Neutrophil (primary cell): ENCODE data around the gene GRID2.

Experiments
- H3K27ac ChIP-seq: fragments of 200-600 bp; sonication (generic); 2 replicates; pipeline ENCODE4 v1.5.1; 2016; ENCODE audit warnings: mild to moderate bottlenecking, moderate library complexity
- H3K27me3 ChIP-seq: fragments of 200-600 bp; sonication (generic); 2 replicates; pipeline ENCODE4 v1.6.0; 2016; ENCODE audit warnings: mild to moderate bottlenecking
- H3K36me3 ChIP-seq: fragments of 200-600 bp; sonication (generic); 2 replicates; pipeline ENCODE4 v1.5.1; 2017
- H3K4me1 ChIP-seq, 2 experiments: fragments of 200-600 bp in 1 of 2; sonication (generic) in 1 of 2; 1 replicate in 1 of 2; 2 replicates in 1 of 2; pipeline versions ENCODE4 v1.5.1 to v1.6.1; 2013 to 2016; ENCODE audit warnings: low read depth in 1 of 2, low read length in 1 of 2, mild to moderate bottlenecking in 1 of 2, moderate library complexity in 1 of 2; ENCODE audit not compliant: control insufficient read depth in 1 of 2, insufficient read depth in 1 of 2
- H3K4me3 ChIP-seq, 2 experiments: fragments of 200-600 bp in 1 of 2; sonication (generic) in 1 of 2; 1 replicate in 1 of 2; 2 replicates in 1 of 2; pipeline ENCODE4 v1.5.1; 2013 to 2016; ENCODE audit warnings: low read depth in 1 of 2, low read length in 1 of 2, mild to moderate bottlenecking in 1 of 2, moderate library complexity in 1 of 2
- H3K9me3 ChIP-seq: fragments of 200-600 bp; sonication (generic); 2 replicates; pipeline ENCODE4 v1.5.1; 2016
- CTCF ChIP-seq: fragments of 200-600 bp; sonication (generic); IDR thresholded peaks from 2 replicates; pipeline ENCODE4 v1.5.1; 2016; ENCODE audit warnings: antibody characterized with exemption

GRID2 gene

GRCh38 chr4:92992758-92993157, 689.0 kb downstream of the GRID2 start:
- TF ChIP-seq CTCF: no peak
- no peaks in the 10 kb centered on the region for H3K36me3 ChIP-seq
- no peak overlapping the region for H3K27ac ChIP-seq
- H3K4me3 ChIP-seq: no peak overlapping the region
- no peaks in the 10 kb centered on the region for H3K27me3 ChIP-seq
- no peaks in the 10 kb centered on the region for H3K9me3 ChIP-seq
- H3K4me1 ChIP-seq: no peaks in the 10 kb centered on the region

- Histone ChIP-seq H3K27ac (no peak overlapping the region), H3K36me3 (no peaks in the 10 kb centered on the region), H3K4me3 (no peak overlapping the region), H3K27me3 (no peaks in the 10 kb centered on the region), H3K9me3 (no peaks in the 10 kb centered on the region), H3K4me1 (no peaks in the 10 kb centered on the region)
- TF ChIP-seq CTCF: no peak
These were observed 691.0 kb downstream of the GRID2 start for GRCh38 chr4:92994727-92995126.

GRCh38 chr4:92996533-92996932, 692.8 kb downstream of the GRID2 start:
- no peaks in the 10 kb centered on the region for H3K36me3 ChIP-seq
- no peak for TF ChIP-seq CTCF
- H3K4me1 ChIP-seq: no peaks in the 10 kb centered on the region
- no peak overlapping the region for H3K27ac ChIP-seq
- H3K4me3 ChIP-seq: no peak overlapping the region
- no peaks in the 10 kb centered on the region for H3K9me3 ChIP-seq
- H3K27me3 ChIP-seq: no peaks in the 10 kb centered on the region

GRCh38 chr4:93000910-93001309, 697.1 kb downstream of the GRID2 start:
- Histone ChIP-seq H3K27me3 (no peaks in the 10 kb centered on the region), H3K36me3 (no peaks in the 10 kb centered on the region), H3K9me3 (no peaks in the 10 kb centered on the region), H3K27ac (no peak overlapping the region), H3K4me1 (no peaks in the 10 kb centered on the region), H3K4me3 (no peak overlapping the region)
- TF ChIP-seq CTCF: no peak

GRCh38 chr4:93002240-93002639, 698.5 kb downstream of the GRID2 start:
- H3K27me3 ChIP-seq: no peaks in the 10 kb centered on the region
- no peak overlapping the region for H3K4me3 ChIP-seq
- TF ChIP-seq CTCF: no peak
- no peaks in the 10 kb centered on the region for H3K36me3 ChIP-seq
- no peaks in the 10 kb centered on the region for H3K4me1 ChIP-seq
- no peak overlapping the region for H3K27ac ChIP-seq
- H3K9me3 ChIP-seq: no peaks in the 10 kb centered on the region

GRCh38 chr4:93016350-93016749, 712.6 kb downstream of the GRID2 start:
- TF ChIP-seq CTCF: no peak
- Histone ChIP-seq H3K36me3 (no peaks in the 10 kb centered on the region), H3K4me1 (no peaks in the 10 kb centered on the region), H3K27me3 (no peaks in the 10 kb centered on the region), H3K27ac (no peak overlapping the region), H3K4me3 (no peak overlapping the region), H3K9me3 (no peaks in the 10 kb centered on the region)
